Measurements from ENCODE around the gene FRMPD1.
"Not testable (repeated sequence)": the region's sequence is repeated elsewhere in the genome, so short reads cannot be mapped to it uniquely, and the experiment has no call there.

Gene FRMPD1, protein sequence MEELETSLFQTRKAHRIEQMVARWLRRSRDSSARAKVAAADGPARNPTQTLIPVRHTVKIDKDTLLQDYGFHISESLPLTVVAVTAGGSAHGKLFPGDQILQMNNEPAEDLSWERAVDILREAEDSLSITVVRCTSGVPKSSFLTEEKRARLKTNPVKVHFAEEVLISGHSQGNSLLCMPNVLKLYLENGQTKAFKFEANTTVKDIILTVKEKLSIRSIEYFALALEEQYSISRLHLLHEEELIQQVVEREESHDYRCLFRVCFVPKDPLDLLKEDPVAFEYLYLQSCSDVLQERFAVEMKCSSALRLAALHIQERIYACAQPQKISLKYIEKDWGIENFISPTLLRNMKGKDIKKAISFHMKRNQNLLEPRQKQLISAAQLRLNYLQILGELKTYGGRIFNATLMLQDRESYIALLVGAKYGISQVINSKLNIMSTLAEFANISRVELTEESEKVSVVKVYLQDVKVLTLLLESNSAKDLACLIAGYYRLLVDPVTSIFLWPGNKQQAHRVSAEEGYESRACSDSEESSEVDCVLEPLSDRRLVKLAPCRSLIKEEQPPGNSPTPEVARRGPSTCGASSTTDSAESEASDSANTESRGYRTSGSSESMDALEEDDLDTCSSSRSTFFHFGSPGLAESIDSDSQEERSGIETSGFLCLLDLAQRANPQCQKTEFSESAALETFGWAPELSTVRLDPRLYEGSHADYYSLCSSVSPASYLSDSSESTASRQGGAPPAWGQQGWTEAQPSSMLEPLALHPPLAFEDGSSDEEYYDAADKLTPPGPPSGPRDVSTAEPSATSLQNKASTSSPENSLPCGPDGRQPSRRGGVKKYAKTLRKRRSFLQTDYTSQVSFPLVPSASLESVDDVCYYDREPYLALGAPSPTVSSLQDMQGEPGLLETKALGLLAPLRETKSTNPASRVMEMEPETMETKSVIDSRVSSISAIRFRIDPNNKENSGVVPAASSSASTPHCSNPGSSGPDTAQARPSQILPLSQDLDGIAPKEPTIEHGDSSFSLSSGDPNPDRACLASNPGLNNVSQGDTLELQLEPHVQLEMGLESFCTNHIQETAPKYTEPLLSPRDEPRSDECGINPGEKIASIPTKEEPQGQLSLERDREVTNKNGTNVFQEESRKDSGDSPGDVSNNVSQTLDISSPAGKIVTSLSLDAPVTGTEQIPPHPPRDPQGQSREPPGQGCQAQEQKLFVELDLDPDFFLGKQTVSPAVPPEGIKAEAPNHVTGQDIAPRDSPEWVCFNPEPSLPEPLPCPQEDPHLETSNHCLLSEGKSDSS (N-terminal part only)

GRCh38 chr9:37650873-37651768 is at the start of gene FRMPD1:
Gene FRMPD1, plus strand, starts transcription at chr9:37650954. Its CDS starts 41,688 bp downstream, at chr9:37692642.
- no peak for DNase-seq

- DNase-seq, result not testable (repeated sequence)
Observed at GRCh38 chr9:37602061-37602460, 48.7 kb upstream of the FRMPD1 start.

GRCh38 chr9:37602817-37603216 is 47.9 kb upstream of the FRMPD1 start:
- DNase-seq, result no peak

GRCh38 chr9:37604296-37604695 is 46.5 kb upstream of the FRMPD1 start:
- DNase-seq, result no peak

GRCh38 chr9:37608250-37608649 is 42.5 kb upstream of the FRMPD1 start:
- DNase-seq, result no peak

- DNase-seq, result no peak
Observed at GRCh38 chr9:37609735-37610397, 40.9 kb upstream of the FRMPD1 start.

DNA sequence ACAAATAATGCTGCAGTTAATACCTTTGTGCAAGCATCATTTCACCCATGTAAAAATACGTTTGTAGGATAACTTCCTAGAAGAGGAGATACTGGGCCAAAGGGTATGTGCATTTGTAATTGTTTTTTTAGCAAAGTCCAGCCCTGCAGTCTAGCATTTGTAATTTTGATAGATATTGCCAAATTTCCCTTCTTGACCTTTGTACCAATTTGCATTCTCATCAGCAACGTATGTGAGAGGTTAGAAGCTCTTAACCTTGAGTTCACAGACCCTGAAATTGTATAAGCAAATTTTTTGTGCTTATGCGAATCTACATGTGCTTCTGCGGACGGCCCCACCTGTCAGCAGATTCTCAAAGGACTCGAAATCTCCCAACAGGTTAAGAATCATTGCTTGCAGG is 39.7 kb upstream of the FRMPD1 start:
- no peak for DNase-seq

GRCh38 chr9:37611961-37612360 is 38.8 kb upstream of the FRMPD1 start:
- no peak for DNase-seq

- no peak for DNase-seq
Observed at GRCh38 chr9:37617161-37617560, 33.6 kb upstream of the FRMPD1 start.

- DNase-seq, result no peak
Observed at GRCh38 chr9:37617832-37618231, 32.9 kb upstream of the FRMPD1 start.

DNA sequence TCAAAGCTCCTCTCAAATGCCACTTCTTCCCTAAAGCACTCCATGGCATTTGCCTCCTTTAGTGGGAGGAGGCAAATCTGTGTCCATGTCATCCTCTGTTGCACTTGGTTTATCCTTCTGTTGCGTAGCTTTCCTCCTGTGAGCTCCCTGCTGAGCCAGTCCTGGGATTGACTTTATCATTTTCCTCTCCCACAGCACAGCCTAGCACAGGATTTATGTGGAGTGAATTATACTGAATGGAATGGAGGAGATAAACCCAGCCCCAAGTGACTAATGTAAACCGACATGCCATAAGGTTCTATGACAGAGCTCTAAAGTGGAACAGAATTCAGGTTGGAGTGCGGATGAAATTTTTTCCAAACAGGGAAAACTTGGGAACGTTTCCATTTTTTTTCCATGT is 31.9 kb upstream of the FRMPD1 start:
- peak; percentile 15 for DNase-seq

- no peak for DNase-seq
Observed at GRCh38 chr9:37619806-37620205, 30.9 kb upstream of the FRMPD1 start.

DNA sequence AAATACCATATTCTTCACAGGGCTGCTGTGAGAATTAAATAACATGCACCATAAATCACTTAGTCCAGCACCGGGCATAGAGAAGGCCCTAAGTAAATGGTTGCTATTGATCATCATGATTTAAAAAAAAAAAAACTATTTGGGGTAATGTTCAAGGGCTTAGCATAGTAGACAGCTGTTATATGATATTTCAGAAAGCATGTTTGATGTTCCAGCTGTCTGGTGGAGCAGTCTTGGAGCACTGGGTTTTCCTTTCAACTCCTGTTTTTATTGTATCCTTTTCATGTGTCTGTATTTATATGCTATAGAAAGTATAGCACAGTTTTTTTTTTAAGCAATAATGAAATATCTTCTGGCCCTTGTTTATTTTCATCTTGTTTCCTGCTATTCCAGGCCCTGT is 30.4 kb upstream of the FRMPD1 start:
- DNase-seq, result no peak

GRCh38 chr9:37621273-37622121 is 29.3 kb upstream of the FRMPD1 start:
- no peak for DNase-seq

- no peak for DNase-seq
Observed at GRCh38 chr9:37622462-37622861, 28.3 kb upstream of the FRMPD1 start.

- no peak for DNase-seq
Observed at GRCh38 chr9:37623267-37623666, 27.5 kb upstream of the FRMPD1 start.

- no peak for DNase-seq
Observed at GRCh38 chr9:37624073-37624472, 26.7 kb upstream of the FRMPD1 start.

GRCh38 chr9:37625036-37625757 is 25.6 kb upstream of the FRMPD1 start:
- DNase-seq, result no peak

GRCh38 chr9:37625758-37626147 is 25.0 kb upstream of the FRMPD1 start:
- no peak for DNase-seq
